ENCODE data around the gene KCNH4.

Gene KCNH4

GRCh38 chr17:42198897-42199296 is 18.0 kb upstream of the KCNH4 start:
- H3K27me3 ChIP-seq (replicated peaks): no peaks in the 10 kb centered on the region
- no peak overlapping the region for H3K27ac ChIP-seq
- no peak for DNase-seq
- no peak overlapping the region for H3K4me3 ChIP-seq (ENCODE audit: low read depth, low read length)
- TF ChIP-seq, protein P1, sequence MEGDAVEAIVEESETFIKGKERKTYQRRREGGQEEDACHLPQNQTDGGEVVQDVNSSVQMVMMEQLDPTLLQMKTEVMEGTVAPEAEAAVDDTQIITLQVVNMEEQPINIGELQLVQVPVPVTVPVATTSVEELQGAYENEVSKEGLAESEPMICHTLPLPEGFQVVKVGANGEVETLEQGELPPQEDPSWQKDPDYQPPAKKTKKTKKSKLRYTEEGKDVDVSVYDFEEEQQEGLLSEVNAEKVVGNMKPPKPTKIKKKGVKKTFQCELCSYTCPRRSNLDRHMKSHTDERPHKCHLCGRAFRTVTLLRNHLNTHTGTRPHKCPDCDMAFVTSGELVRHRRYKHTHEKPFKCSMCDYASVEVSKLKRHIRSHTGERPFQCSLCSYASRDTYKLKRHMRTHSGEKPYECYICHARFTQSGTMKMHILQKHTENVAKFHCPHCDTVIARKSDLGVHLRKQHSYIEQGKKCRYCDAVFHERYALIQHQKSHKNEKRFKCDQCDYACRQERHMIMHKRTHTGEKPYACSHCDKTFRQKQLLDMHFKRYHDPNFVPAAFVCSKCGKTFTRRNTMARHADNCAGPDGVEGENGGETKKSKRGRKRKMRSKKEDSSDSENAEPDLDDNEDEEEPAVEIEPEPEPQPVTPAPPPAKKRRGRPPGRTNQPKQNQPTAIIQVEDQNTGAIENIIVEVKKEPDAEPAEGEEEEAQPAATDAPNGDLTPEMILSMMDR (IDR thresholded peaks at IDR 0.05; ENCODE audit: low read depth, low read length, missing control alignments): no peak
- peaks cover 20% of the 10 kb centered on the region for H3K36me3 ChIP-seq (replicated peaks)
- in situ Hi-C loops (cut with HindIII; ENCODE audit: low pct_ligation_motif_present, low sequenced_read_pairs): no loop called here

DNA sequence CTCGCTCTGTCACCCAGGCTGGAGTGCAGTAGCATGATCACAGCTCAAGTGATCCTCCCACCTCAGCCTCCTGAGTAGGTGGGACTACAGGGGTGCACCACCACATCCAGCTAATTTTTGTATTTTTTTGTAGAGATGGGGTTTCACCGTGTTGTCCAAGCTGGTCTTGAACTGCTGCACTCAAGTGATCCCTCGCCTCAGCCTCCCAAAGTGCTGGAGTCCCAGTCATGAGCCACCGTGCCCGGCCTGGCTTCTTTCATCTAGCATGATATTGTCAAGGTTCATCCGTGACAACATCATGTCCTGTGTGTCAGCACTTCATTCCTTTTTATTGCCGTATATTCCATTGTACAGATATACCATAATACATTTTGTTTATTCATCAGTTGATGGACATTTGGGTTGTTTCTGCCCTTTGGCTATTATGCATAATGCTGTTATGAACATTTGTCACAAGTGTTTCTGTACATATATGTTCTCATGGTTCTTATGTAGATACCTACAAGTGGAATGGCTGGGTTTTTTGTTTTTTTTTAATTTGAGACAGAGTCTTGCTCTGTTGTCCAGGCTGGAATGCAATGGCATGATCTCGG is 16.7 kb upstream of the KCNH4 start:
- H3K36me3 ChIP-seq (replicated peaks): peaks cover 15% of the 10 kb centered on the region

GRCh38 chr17:42193969-42194899 is 13.3 kb upstream of the KCNH4 start, which contains the start of gene GHDC:
TSS of gene GHDC (minus strand) at chr17:42194494. CDS start at chr17:42193581, 913 bp downstream.
- TF ChIP-seq, protein P1 (IDR thresholded peaks at IDR 0.05; ENCODE audit: low read depth, low read length, missing control alignments): no peak
- Histone ChIP-seq H3K27ac (no peak within 1 kb of the TSS), H3K4me3 (ENCODE audit: low read depth, low read length) (peak within 1 kb of the TSS; percentile 74), H3K27me3 (replicated peaks) (no peaks in the 10 kb centered on the region), H3K36me3 (replicated peaks) (no peaks in the 10 kb centered on the region)
- DNase-seq: peak; percentile 57
- in situ Hi-C loops (cut with HindIII; ENCODE audit: low pct_ligation_motif_present, low sequenced_read_pairs): no loop called here

More for the DNA sequence above, 16.7 kb upstream of the KCNH4 start:
- Histone ChIP-seq H3K27me3 (replicated peaks) (no peaks in the 10 kb centered on the region), H3K4me3 (ENCODE audit: low read depth, low read length) (no peak overlapping the region), H3K27ac (no peak overlapping the region)
- TF ChIP-seq, protein P1 (IDR thresholded peaks at IDR 0.05; ENCODE audit: low read depth, low read length, missing control alignments): no peak
- in situ Hi-C loops (cut with HindIII; ENCODE audit: low pct_ligation_motif_present, low sequenced_read_pairs): no loop called here
- DNase-seq: no peak

GRCh38 chr17:42193216-42193968 is 12.4 kb upstream of the KCNH4 start:
- in situ Hi-C loops (cut with HindIII; ENCODE audit: low pct_ligation_motif_present, low sequenced_read_pairs): no loop called here
- Histone ChIP-seq H3K27ac (no peak overlapping the region), H3K36me3 (replicated peaks) (no peaks in the 10 kb centered on the region), H3K4me3 (ENCODE audit: low read depth, low read length) (peak overlapping the region; percentile 74), H3K27me3 (replicated peaks) (no peaks in the 10 kb centered on the region)
- TF ChIP-seq, protein P1 (IDR thresholded peaks at IDR 0.05; ENCODE audit: low read depth, low read length, missing control alignments): no peak
- DNase-seq: no peak

- Histone ChIP-seq H3K27me3 (replicated peaks) (no peaks in the 10 kb centered on the region), H3K4me3 (ENCODE audit: low read depth, low read length) (no peak overlapping the region)
These were observed 11.5 kb upstream of the KCNH4 start for GRCh38 chr17:42192189-42193126.

More at GRCh38 chr17:42192189-42193126, 11.5 kb upstream of the KCNH4 start:
- DNase-seq: no peak
- in situ Hi-C loops (cut with HindIII; ENCODE audit: low pct_ligation_motif_present, low sequenced_read_pairs): no loop called here
- H3K36me3 ChIP-seq (replicated peaks): no peaks in the 10 kb centered on the region
- H3K27ac ChIP-seq: no peak overlapping the region
- TF ChIP-seq, protein P1 (IDR thresholded peaks at IDR 0.05; ENCODE audit: low read depth, low read length, missing control alignments): no peak

Measured in brain microvascular endothelial cell (primary cell).